K562 (cell line): ENCODE results near the gene NDUFV2. TPM values are rescaled to one million over a fixed set of nuclear protein-coding genes. Genes with fewer than 3 reads are reported as not detected.

Source experiments
- CCNT2 ChIP-seq: IDR thresholded peaks from 2 replicates; pipeline ENCODE4 v1.6.1; 2011; ENCODE audit warnings: borderline replicate concordance, low read depth, mild to moderate bottlenecking, moderate library complexity, mixed read lengths, low read length; ENCODE audit not compliant: insufficient read length; ENCODE audit errors: extremely low read depth
- CREB1 ChIP-seq, 2 experiments: sonication (generic) in 1 of 2; formaldehyde crosslinking in 1 of 2; IDR thresholded peaks; 2 replicates each; pipeline versions ENCODE4 v1.6.1 to v1.8.0; 2012 to 2022; ENCODE audit warnings: inconsistent platforms in 1 of 2, mild to moderate bottlenecking in 1 of 2, missing genetic modification reagents in 1 of 2, moderate library complexity in 1 of 2
- FOXO4 ChIP-seq: fragments of 450-650 bp; formaldehyde crosslinking; IDR thresholded peaks from 2 replicates; pipeline ENCODE4 v1.4.0; 2020; ENCODE audit warnings: mild to moderate bottlenecking, moderate library complexity
- GATAD2A ChIP-seq: fragments of 450-650 bp; IDR thresholded peaks from 2 replicates; pipeline ENCODE4 v1.6.1; 2017
- HMGXB4 ChIP-seq: sonication (generic); formaldehyde crosslinking; IDR thresholded peaks from 2 replicates; pipeline ENCODE4 v1.8.1; 2023; ENCODE audit warnings: mild to moderate bottlenecking, missing genetic modification reagents
- HOMEZ ChIP-seq: fragments of 250-450 bp; sonication (Bioruptor Pico); IDR thresholded peaks from 2 replicates; pipeline ENCODE4 v1.4.0; 2020; ENCODE audit warnings: mild to moderate bottlenecking, moderate library complexity
- PKNOX1 ChIP-seq: fragments of 450-650 bp; IDR thresholded peaks from 2 replicates; pipeline ENCODE4 v1.6.1; 2016
- PML ChIP-seq: IDR thresholded peaks from 2 replicates; pipeline ENCODE4 v1.6.1; 2012; ENCODE audit warnings: low read length, inconsistent platforms
- RAD21 ChIP-seq, 2 experiments: fragments of 250-450 bp in 1 of 2; fragments of 450-650 bp in 1 of 2; sonication (Bioruptor Pico) in 1 of 2; formaldehyde crosslinking in 1 of 2; IDR thresholded peaks in 1 of 2; conservative IDR thresholded peaks in 1 of 2; 2 replicates each; pipeline versions ENCODE4 v1.4.0 to v1.8.0; 2020 to 2022; ENCODE audit warnings: mild to moderate bottlenecking in 2 of 2, moderate library complexity in 1 of 2
- SAP30 ChIP-seq: fragments of 200-600 bp; sonication (generic); IDR thresholded peaks from 2 replicates; pipeline ENCODE4 v1.6.1; 2012; ENCODE audit warnings: borderline replicate concordance, low read depth, mild to moderate bottlenecking, moderate library complexity, low read length, control low read depth, inconsistent platforms; ENCODE audit not compliant: insufficient read depth, poor library complexity, severe bottlenecking
- SIRT6 ChIP-seq: IDR thresholded peaks from one replicate; pipeline ENCODE4 v1.6.1; 2012; ENCODE audit warnings: low read depth, mild to moderate bottlenecking, control low read depth, inconsistent platforms, low read length, moderate library complexity
- SNRNP70 ChIP-seq: fragments of 200-400 bp; formaldehyde crosslinking; optimal IDR thresholded peaks from 2 replicates; pipeline ENCODE3; 2017; ENCODE audit warnings: low read depth, low read length
- ZNF12 ChIP-seq: sonication (generic); formaldehyde crosslinking; IDR thresholded peaks from 2 replicates; pipeline ENCODE4 v1.4.0; 2020; ENCODE audit warnings: mild to moderate bottlenecking, missing genetic modification reagents
- ZNF143 ChIP-seq: sonication (generic); formaldehyde crosslinking; IDR thresholded peaks from 2 replicates; pipeline ENCODE4 v1.9.0; 2022; ENCODE audit warnings: mild to moderate bottlenecking, missing genetic modification reagents
- ZNF830 ChIP-seq: fragments of 250-450 bp; sonication (Bioruptor Pico); IDR thresholded peaks from 2 replicates; pipeline ENCODE4 v1.5.0; 2021; ENCODE audit warnings: mild to moderate bottlenecking
- polyA plus RNA-seq, 8 experiments: library from polyadenylated mRNA; depleted of rRNA in 4 of 8; stranded (reverse) in 5 of 8; unstranded in 3 of 8; fragments of >200 nt; fragmentation: Nextera tagmentation in 2 of 8; fragmentation: Illumina TruSeq in 1 of 8; extraction: Ambion mirVana in 2 of 8; extraction: Trizol in 1 of 8; gene quantifications; 2 replicates each; pipeline versions ENCODE4 v1.2.1 to v1.2.3, GENCODE V29; 2011 to 2014; ENCODE audit warnings: inconsistent platforms in 1 of 8, missing spikeins in 1 of 8
- total RNA-seq, 7 experiments: library from RNA; depleted of rRNA in 6 of 7; stranded (reverse); fragments of >200 nt in 6 of 7; fragmentation: Illumina TruSeq in 2 of 7; extraction: Trizol in 2 of 7; gene quantifications; 2 replicates each; pipeline versions ENCODE4 v1.2.1 to v1.2.3, GENCODE V29; 2011 to 2021; ENCODE audit warnings: low replicate concordance in 1 of 7
- TF ChIP-seq, protein P1 (sequence below): fragments of 150-350 bp; conservative IDR thresholded peaks from 2 replicates; pipeline ENCODE4 v1.6.1; 2014; ENCODE audit warnings: low read length

NDUFV2 gene
- total and polyA plus RNA-seq, 9 of the 15 experiments (the other 6 are each of a cell fraction or from before 2014, with no cell fraction given), result 213 to 550 (median 384) TPM

DNA sequence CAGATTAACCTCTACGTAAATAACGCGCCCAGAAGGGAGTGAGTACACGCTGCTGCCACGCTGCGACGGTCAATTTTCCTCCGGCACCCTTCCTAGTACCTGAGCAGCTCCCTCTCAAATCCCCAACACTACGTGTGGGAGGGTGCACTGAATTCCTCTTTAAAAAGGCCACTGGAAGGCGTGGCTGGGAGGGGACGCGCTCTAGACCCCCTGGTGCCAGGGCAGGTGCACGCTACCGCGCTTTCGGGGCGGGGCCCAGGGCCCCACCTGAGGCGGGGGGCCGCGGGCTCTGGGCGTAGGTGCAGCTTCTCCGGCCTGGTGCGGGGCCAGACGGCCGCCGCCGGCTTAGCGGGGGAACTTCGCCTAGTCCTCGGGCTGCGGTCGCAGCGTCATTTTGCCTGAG is 33.4 kb downstream of the NDUFV2 start (continued):
- TF ChIP-seq HOMEZ (CRISPR knock-in tag), result no peak
- TF ChIP-seq PKNOX1, result no peak
- peak; percentile 89 for TF ChIP-seq ZNF12 (CRISPR knock-in tag)
- no peak for TF ChIP-seq FOXO4 (CRISPR knock-in tag)
- no peak for TF ChIP-seq SNRNP70
- peak; percentile 43 for TF ChIP-seq PML
- TF ChIP-seq GATAD2A, result 0 out of 2 replicates have a peak, but pooled peaks have one; percentile 7
- TF ChIP-seq SIRT6, result peak; percentile 13
- peak; percentile 27; the same call in 1 of the 2 replicates for TF ChIP-seq CREB1 (IDR thresholded peaks at IDR 0.05)
- no peak for TF ChIP-seq CREB1 (CRISPR knock-in tag; IDR thresholded peaks at IDR 0.05)
- TF ChIP-seq HMGXB4 (CRISPR knock-in tag), result peak; percentile 22; the same call in 1 of the 2 replicates
- peak; percentile 69 for TF ChIP-seq SAP30
- TF ChIP-seq ZNF830 (CRISPR knock-in tag), result peak; percentile 98
- TF ChIP-seq ZNF143, result peak; percentile 51; the same call in 1 of the 2 replicates
- peak; percentile 66 for TF ChIP-seq CCNT2
- TF ChIP-seq, protein P1, sequence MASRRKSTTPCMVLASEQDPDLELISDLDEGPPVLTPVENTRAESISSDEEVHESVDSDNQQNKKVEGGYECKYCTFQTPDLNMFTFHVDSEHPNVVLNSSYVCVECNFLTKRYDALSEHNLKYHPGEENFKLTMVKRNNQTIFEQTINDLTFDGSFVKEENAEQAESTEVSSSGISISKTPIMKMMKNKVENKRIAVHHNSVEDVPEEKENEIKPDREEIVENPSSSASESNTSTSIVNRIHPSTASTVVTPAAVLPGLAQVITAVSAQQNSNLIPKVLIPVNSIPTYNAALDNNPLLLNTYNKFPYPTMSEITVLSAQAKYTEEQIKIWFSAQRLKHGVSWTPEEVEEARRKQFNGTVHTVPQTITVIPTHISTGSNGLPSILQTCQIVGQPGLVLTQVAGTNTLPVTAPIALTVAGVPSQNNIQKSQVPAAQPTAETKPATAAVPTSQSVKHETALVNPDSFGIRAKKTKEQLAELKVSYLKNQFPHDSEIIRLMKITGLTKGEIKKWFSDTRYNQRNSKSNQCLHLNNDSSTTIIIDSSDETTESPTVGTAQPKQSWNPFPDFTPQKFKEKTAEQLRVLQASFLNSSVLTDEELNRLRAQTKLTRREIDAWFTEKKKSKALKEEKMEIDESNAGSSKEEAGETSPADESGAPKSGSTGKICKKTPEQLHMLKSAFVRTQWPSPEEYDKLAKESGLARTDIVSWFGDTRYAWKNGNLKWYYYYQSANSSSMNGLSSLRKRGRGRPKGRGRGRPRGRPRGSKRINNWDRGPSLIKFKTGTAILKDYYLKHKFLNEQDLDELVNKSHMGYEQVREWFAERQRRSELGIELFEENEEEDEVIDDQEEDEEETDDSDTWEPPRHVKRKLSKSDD, result 0 out of 2 replicates have a peak, but pooled peaks have one; percentile 50
- TF ChIP-seq RAD21 (CRISPR knock-in tag; conservative IDR thresholded peaks at IDR 0.05 in 1 of 2, IDR thresholded peaks at IDR 0.05 in 1 of 2), result no peak
